ENCODE data around the gene HCCS. TPM values are rescaled to one million over a fixed set of nuclear protein-coding genes. Genes with fewer than 3 reads are reported as not detected.

HCCS gene
- total RNA-seq, 2 donors from 2014 or later: 20.1 to 24.7 TPM

- 83% methylated on average over 2 of the region's 2 CpGs; no CpG with 5 or more reads in 1 of the 2 experiments for WGBS, 2 experiments (ENCODE audit: insufficient coverage in 1 of 2, insufficient read length in 1 of 2)
- H3K9ac ChIP-seq (ENCODE audit: extremely low read depth, low read length, poor library complexity, severe bottlenecking): no peak overlapping the region
- H3K4me1 ChIP-seq (ENCODE audit: control insufficient read depth, insufficient read depth, low read length): no peaks in the 10 kb centered on the region
- H3K9me3 ChIP-seq (ENCODE audit: control insufficient read depth, low read length): no peaks in the 10 kb centered on the region
- peaks cover 53% of the 10 kb centered on the region for H3K9me3 Mint-ChIP-seq
- no peak overlapping the region for H3K27ac Mint-ChIP-seq
- no peak overlapping the region for H3K27ac ChIP-seq (ENCODE audit: low read depth, low read length)
- no peaks in the 10 kb centered on the region for H3K36me3 ChIP-seq (ENCODE audit: control insufficient read depth, insufficient read depth, low read length)
- H3K4me3 Mint-ChIP-seq: no peak overlapping the region
- H3K4me3 ChIP-seq (ENCODE audit: low read length): no peak overlapping the region
- H3K27me3 ChIP-seq (ENCODE audit: control insufficient read depth, insufficient read depth, low read length, poor library complexity, severe bottlenecking): no peaks in the 10 kb centered on the region
- no peaks in the 10 kb centered on the region for H3K4me1 Mint-ChIP-seq
- no peak for DNase-seq
- no peak for TF ChIP-seq CTCF (conservative IDR thresholded peaks at IDR 0.05)
- H3K36me3 Mint-ChIP-seq (ENCODE audit: low read depth): no peaks in the 10 kb centered on the region
- no peaks in the 10 kb centered on the region for H3K27me3 Mint-ChIP-seq (ENCODE audit: insufficient read depth)
These were observed 24.5 kb downstream of the HCCS start for GRCh38 chrX:11135564-11136185.

DNA sequence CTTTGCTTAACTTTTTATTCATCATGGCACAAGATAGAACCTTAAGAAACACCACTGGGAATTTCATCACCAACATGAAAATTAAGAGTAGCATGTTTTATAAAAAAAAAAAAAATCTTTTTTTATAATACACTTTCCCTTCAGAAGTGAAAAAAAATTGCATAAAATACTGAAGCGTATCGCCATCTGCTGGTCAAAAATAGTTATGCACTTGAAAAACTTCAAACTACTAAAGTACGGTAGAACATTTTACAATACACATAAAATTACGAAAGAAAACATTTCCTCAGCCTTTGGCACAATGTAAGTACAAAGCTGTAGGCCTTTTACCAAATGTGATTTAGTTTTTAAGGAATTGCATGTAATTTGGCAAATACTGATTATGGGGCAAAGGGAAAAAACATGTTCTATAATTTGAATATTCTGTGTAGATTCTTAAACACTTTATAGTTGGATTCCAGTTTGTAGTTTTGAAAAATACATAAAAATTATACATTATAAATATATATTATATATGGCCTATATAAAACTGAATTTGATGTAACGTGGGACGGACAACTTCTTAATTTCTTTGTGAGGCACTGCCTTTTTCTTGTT, 26.5 kb downstream of the HCCS start:
- no peak overlapping the region for H3K4me3 Mint-ChIP-seq
- DNase-seq: no peak
- no peaks in the 10 kb centered on the region for H3K27me3 Mint-ChIP-seq (ENCODE audit: insufficient read depth)
- WGBS, 2 experiments (ENCODE audit: insufficient coverage in 1 of 2, insufficient read length in 1 of 2): 43% methylated on average over 5 of the region's 6 CpGs; no CpG with 5 or more reads in 1 of the 2 experiments
- H3K9ac ChIP-seq (ENCODE audit: extremely low read depth, low read length, poor library complexity, severe bottlenecking): no peak overlapping the region
- TF ChIP-seq CTCF (conservative IDR thresholded peaks at IDR 0.05): peak; percentile 87
- H3K4me1 ChIP-seq (ENCODE audit: control insufficient read depth, insufficient read depth, low read length): no peaks in the 10 kb centered on the region
- H3K36me3 Mint-ChIP-seq (ENCODE audit: low read depth): no peaks in the 10 kb centered on the region
- no peak overlapping the region for H3K27ac Mint-ChIP-seq
- H3K36me3 ChIP-seq (ENCODE audit: control insufficient read depth, insufficient read depth, low read length): no peaks in the 10 kb centered on the region
- H3K9me3 Mint-ChIP-seq: peaks cover 41% of the 10 kb centered on the region
- H3K27ac ChIP-seq (ENCODE audit: low read depth, low read length): no peak overlapping the region
- no peaks in the 10 kb centered on the region for H3K4me1 Mint-ChIP-seq
- no peaks in the 10 kb centered on the region for H3K27me3 ChIP-seq (ENCODE audit: control insufficient read depth, insufficient read depth, low read length, poor library complexity, severe bottlenecking)
- H3K9me3 ChIP-seq (ENCODE audit: control insufficient read depth, low read length): no peaks in the 10 kb centered on the region
- no peak overlapping the region for H3K4me3 ChIP-seq (ENCODE audit: low read length)

- no peak for TF ChIP-seq CTCF (conservative IDR thresholded peaks at IDR 0.05)
These were observed 27.6 kb downstream of the HCCS start for GRCh38 chrX:11138498-11139390.

More at GRCh38 chrX:11138498-11139390, 27.6 kb downstream of the HCCS start:
- H3K27me3 ChIP-seq (ENCODE audit: control insufficient read depth, insufficient read depth, low read length, poor library complexity, severe bottlenecking): no peaks in the 10 kb centered on the region
- peaks cover 37% of the 10 kb centered on the region for H3K9me3 Mint-ChIP-seq
- no peak for DNase-seq
- no peaks in the 10 kb centered on the region for H3K9me3 ChIP-seq (ENCODE audit: control insufficient read depth, low read length)
- no peaks in the 10 kb centered on the region for H3K27me3 Mint-ChIP-seq (ENCODE audit: insufficient read depth)
- H3K4me3 ChIP-seq (ENCODE audit: low read length): no peak overlapping the region
- 88 to 95% methylated on average over 6 to 55 of the region's 56 CpGs for WGBS, 2 experiments (ENCODE audit: insufficient coverage in 1 of 2, insufficient read length in 1 of 2)
- H3K4me1 Mint-ChIP-seq: no peaks in the 10 kb centered on the region
- H3K36me3 ChIP-seq (ENCODE audit: control insufficient read depth, insufficient read depth, low read length): no peaks in the 10 kb centered on the region
- no peak overlapping the region for H3K27ac Mint-ChIP-seq
- no peak overlapping the region for H3K27ac ChIP-seq (ENCODE audit: low read depth, low read length)
- H3K4me3 Mint-ChIP-seq: no peak overlapping the region
- H3K36me3 Mint-ChIP-seq (ENCODE audit: low read depth): no peaks in the 10 kb centered on the region
- H3K9ac ChIP-seq (ENCODE audit: extremely low read depth, low read length, poor library complexity, severe bottlenecking): no peak overlapping the region
- no peaks in the 10 kb centered on the region for H3K4me1 ChIP-seq (ENCODE audit: control insufficient read depth, insufficient read depth, low read length)
